Measurements from ENCODE around the gene VPS13C.

- TF ChIP-seq EP300 (IDR thresholded peaks at IDR 0.05; ENCODE audit: borderline replicate concordance) (no peak), ZBTB7A (IDR thresholded peaks at IDR 0.05; ENCODE audit: low read depth) (no peak), MAX (IDR thresholded peaks at IDR 0.05) (no peak), YY1 (IDR thresholded peaks at IDR 0.05; ENCODE audit: low read depth) (no peak), REST (IDR thresholded peaks at IDR 0.05; ENCODE audit: low read depth) (no peak), CREB1 (IDR thresholded peaks at IDR 0.05; ENCODE audit: low read depth) (no peak), CEBPB (IDR thresholded peaks at IDR 0.05) (no peak), RAD21 (IDR thresholded peaks at IDR 0.05; ENCODE audit: low read depth) (no peak)
These were observed 247.8 kb downstream of the VPS13C start for GRCh38 chr15:61812476-61812875.
